NCI-H2227 (cell line): ENCODE measurements around the gene PPP1R13L.
A peak's percentile ranks its signal among the peaks of the same experiment; 100 is the strongest.
"Not testable (repeated sequence)": the region's sequence is repeated elsewhere in the genome, so short reads cannot be mapped to it uniquely, and the experiment has no call there.

ENCODE experiments used
- DNase-seq: peaks from one replicate; lab custom pipeline; 2025; ENCODE audit not compliant: unreplicated experiment; lab: John Stamatoyannopoulos, UW

PPP1R13L gene

GRCh38 chr19:45349126-45349415 is 55.8 kb downstream of the PPP1R13L start:
- no peak for DNase-seq

DNA sequence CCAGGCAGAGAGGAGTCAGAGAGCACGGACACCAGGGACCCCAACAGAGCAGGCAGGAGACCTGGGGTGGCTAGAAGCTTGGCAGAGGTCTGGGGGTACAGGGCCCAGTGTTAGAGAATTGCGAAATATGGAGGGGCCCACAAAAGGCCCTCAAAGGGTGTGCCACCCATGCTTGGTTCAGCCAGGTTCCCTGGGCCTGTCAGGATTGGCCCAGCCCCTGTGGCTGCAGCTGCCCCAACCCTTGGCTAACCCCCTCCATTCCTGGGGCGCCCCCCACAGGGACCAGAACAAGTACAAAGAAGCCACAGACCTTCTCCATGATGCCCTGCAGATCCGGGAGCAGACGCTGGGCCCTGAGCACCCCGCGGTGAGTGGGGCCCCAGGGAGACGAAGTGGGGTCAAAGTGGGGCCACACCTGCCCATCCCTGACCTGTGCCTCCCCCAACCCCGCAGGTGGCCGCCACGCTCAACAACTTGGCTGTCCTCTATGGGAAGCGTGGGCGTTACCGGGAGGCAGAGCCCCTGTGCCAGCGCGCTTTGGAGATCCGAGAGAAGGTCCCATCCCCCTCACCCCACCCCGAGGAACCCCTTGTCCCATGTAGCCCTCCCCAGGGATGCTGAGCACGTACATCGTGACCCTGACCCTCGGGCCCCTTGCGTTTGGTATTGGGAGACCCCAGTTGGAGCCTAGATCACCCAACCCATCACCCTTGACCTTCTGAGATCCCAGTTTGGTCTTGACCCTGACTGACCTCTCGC is 56.3 kb downstream of the PPP1R13L start:
- no peak for DNase-seq

- no peak for DNase-seq
Observed at GRCh38 chr19:45347570-45348366, 57.1 kb downstream of the PPP1R13L start.

DNA sequence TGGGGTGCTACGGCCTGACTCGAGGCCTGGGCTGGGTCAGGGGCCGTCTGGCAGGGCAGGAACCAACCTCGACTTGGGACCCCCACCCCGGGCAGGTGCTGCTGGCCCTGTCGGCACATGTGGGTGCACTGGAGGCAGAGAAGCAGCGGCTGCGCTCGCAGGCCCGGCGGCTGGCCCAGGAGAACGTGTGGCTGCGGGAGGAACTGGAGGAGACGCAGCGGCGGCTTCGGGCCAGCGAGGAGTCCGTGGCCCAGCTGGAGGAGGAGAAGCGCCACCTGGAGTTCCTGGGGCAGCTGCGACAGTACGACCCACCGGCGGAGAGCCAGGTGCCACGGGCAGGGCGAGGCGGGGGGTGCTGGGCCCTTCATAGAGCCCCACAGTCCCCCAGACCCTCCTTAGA is 58.4 kb downstream of the PPP1R13L start:
- no peak for DNase-seq

- no peak for DNase-seq
Observed at GRCh38 chr19:45345506-45345860, 59.4 kb downstream of the PPP1R13L start.

DNA sequence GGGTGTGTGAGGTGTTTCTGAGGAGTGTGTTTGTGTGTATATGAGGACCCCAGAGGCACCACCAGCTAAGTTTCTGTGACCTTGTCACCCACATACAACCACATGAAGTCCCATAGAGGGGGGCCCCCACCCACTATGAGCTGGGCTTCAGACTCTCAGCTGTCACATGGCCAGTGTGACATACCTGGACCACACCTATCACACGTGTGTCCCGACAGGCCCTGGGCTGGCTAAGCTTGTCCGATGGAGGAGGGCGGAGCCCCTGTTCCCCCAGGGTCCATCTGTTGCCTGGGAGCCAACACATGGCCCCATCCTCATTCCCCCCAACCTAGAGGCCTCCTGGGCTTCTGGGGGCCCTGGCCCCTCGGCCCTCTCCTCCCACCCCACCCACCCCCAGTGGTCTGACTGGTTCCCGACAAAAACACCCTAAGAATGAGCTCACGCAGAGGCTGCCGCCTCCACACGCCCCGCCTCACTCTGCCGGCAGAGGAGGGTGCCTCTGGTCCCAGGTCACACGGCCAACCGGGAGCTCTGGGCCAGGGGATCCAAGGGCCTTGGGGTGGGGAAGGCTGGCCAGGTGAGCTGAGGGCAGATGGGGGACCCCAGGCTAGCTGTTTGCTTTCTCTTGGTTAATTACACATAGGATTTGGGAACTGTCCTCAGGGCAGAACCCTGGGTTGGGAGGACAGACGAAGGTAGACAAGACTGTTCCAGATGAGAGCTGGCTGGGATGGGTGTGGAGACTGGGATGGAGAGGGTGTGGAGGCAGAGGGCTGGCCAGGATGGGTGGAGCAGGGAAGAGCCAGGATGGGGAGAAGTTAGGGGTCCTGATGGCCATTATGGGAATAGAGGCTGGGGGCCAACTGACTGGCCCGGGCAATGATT is 60.0 kb downstream of the PPP1R13L start:
- DNase-seq, result no peak

DNA sequence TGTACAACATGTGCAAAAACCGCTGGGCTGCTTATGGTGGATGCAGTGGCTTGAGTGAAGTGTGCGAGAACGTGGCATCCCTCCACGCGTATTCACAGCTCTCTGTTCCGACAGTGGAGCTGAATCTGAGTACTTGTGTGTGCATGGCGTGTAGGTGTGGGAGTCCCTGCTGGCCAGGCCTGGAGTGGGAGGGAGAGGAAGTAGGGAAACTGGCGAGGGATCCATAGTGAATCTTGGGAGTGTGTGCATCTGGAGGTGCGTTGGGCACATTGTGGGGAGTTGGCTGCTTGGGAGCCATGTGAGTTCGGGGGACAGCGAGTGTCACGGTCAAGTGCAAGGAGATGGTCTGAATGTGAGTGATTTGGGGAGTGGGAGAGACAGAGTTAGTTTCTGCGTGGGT is 62.0 kb downstream of the PPP1R13L start:
- no peak for DNase-seq

- DNase-seq, result no peak
Observed at GRCh38 chr19:45340899-45341453, 63.9 kb downstream of the PPP1R13L start.

DNA sequence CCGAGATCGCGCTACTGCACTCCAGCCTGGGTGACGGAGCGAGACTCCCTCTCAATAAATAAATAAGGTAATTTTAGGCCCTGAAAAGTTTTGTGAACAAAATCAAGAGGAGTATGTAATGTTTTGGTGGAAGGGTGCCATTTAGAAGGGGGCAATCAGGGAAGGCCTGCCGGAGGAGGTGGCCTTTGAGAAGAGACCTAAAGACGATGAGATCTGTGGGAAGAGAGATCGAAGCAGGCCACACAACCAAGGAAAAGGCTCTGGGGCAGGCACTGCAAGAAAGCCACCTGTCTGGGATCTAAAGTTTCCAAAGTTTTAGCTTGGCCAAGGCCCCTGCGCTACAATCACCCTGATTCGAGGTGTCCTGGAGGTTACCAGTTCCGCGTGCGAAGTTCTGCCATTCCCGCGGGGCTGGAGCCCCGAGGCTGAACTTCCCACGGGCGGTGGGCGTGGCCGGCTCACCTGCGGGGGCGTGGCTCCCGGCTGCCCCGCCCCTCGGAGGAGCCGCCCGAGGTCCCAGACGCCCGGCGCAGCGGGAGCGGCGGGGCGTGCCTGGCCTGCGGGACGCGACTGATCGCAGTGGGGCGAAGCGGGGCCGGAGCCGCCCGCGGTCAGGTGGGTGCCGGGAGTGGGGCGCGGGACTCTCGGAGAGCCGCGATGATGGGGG is 64.5 kb downstream of the PPP1R13L start, which contains the start of gene KLC3:
Gene KLC3 (plus strand): TSS at position 519 of the 667 bp plus-strand sequence. CDS start 4,792 bp downstream, outside the sequence.
- DNase-seq, result peak; percentile 24

DNA sequence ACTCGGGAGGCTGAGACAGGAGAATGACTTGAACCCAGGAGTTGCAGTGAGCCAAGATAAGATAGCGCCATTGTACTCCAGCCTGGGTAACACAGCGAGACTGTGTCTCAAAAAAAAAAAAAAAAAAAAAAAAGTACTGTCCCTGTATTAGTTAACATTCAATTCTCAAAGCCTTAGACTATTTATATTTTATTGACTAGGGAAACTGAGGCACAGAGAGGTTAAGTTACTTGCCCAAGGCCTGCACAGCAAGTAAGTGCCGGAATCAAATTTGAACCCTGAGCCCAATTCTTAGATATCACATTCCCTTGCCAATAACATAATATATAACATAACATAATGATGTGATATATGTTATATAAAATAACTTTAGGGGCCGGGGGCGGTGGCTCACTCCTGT is 65.2 kb downstream of the PPP1R13L start:
- no peak for DNase-seq

GRCh38 chr19:45336696-45337251 is 68.1 kb downstream of the PPP1R13L start:
- DNase-seq, result no peak

GRCh38 chr19:45334881-45335280 is 70.0 kb downstream of the PPP1R13L start:
- DNase-seq, result not testable (repeated sequence)

DNA sequence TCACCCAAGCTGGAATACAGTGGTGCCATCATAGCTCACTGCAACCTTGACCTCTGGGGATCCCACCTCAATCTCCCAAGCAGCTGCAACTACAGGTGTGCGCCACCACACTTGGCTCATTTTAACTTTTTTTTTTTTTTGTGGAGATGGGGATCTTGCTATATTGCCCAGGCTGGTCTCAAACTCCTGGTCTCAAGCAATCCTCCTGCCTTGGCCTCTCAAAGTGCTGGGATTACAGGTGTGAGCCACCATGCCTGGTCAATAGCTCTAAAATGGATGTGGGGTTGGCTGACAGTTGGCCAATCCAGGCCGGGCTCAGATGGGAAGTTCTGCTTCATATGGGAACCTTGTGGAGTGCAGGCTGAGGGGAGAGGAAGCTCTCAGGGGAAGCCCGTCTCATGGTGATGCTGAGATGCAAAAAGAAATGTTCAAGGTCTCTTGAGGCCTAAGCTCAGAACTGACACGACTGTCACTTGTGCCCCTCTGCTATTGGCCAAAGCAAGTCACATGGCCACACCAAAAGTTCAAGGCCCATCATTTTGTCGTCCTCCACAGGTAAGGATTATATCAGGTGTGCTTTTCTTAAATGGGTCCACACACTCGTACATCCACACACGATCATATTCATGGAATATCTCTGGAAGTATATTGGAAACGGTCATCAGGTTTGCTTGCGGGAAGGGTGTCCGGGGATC is 71.1 kb downstream of the PPP1R13L start:
- DNase-seq, result no peak

GRCh38 chr19:45331411-45331810 is 73.5 kb downstream of the PPP1R13L start:
- no peak for DNase-seq
